Activated CD8-positive, alpha-beta memory T cell treated with anti-CD3 and anti-CD28 coated beads, Interleukin-2, amount 50 U/mL, for 1 hour (primary cell): ENCODE data around the gene ASGR1.

Experiments used
- DNase-seq: peaks from one replicate; pipeline ENCODE4 v3.0.0-alpha.2; 2020; ENCODE audit errors: extremely low read depth

The ASGR1 gene

GRCh38 chr17:7216242-7217112, 37.3 kb upstream of the ASGR1 start:
- no peak for DNase-seq

- no peak for DNase-seq
Measured at GRCh38 chr17:7215652-7216180, 36.5 kb upstream of the ASGR1 start.

- DNase-seq = no peak
Measured at GRCh38 chr17:7215136-7215638, 36.0 kb upstream of the ASGR1 start.

DNA sequence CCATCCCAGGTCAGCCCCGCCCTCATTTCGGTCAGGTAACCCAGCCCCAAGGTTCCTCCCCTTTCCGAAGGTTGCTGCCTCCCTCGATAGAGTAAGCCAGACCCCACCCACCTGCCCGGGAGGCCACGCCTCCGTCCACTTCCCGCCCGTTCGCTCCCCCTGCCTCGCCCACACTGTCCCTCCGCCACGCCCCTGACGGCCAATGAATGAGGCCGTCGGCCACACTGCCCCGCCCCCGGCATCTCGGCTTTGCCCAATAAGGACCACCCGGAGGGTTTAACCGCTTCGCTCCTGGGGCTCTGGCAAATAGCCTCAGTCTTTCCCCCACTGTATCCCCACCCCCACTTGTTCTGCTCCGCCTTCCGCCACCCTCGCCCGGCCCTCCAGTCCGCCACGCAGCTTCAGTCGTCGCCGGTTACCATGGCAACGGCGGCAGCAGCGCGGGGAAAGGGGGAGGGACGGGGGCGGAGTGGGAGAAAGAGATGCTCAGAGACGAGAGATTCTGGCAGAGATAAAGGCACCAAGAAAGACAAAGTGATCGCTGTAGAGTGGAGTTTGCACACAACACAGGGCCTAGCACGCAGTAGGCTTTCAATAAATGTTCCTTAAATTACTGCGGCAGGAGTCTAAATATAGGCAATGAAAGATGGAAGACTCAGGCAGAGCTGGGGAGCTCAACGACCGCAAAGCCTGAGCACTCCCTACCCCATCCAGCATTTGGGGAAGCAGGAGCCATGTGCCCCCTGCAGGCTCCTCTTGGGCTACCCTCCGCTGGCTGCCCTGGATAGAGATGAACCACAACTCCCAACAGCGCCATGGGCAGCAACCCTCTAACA, 35.3 kb upstream of the ASGR1 start:
- peak; percentile 100 for DNase-seq

DNA sequence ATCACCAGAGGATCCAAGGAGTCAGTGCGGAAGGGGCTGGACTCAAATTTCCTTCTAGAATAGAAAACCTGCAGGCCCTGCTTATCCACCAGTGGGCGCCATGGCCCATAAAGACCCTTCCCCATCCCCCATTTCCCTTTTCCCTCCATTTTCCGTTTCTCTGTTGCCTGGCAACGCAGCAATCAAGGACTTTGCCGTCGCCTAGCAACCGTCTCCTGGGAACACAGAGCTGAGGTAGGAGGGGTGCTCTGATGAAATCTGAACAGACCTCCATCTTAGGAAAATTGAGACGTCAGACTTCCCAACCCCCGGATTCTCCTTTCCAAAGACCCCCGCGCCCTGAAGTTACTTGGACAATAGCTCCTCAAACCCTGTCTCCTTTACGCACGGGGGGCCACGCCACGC, 34.7 kb upstream of the ASGR1 start:
- DNase-seq = peak; percentile 81

GRCh38 chr17:7211491-7212273, 32.5 kb upstream of the ASGR1 start:
- DNase-seq = no peak

DNA sequence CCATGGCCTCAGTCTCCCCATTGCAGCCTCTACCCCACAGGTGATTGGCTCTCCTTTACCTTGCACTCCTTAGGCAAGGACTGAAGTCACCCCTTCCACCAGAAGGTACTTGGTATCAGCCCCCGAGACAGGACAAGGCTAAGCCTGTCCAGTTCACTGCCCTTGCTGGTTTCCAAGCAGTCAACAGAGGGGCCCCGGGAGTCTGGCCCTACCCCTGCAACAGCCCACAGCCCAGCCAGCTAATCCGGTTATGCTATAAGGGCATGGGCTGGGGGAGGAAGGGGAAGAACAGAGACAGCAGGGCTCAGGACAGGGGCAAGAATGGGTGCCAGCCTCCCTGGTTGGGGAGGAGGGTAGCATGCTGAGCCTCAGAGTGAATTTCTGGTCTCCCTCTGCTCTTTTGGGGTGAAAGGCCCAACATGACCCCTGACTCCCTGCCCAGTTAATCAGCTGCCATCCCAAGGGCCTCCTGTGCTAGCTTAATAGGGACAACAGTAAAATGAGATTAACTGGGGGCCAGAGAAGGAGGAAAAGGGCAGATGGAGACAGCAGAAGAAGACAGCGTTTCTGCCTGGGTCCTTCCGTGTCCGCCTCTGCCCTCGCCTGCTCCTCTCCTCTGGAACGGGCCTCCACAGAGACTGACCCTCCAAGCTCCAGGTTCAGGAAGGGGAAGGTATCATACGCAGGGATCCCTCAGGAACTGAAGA, 29.7 kb upstream of the ASGR1 start:
- DNase-seq = no peak

GRCh38 chr17:7208027-7208571, 28.9 kb upstream of the ASGR1 start:
- no peak for DNase-seq

GRCh38 chr17:7207120-7208001, 28.2 kb upstream of the ASGR1 start:
- no peak for DNase-seq

GRCh38 chr17:7205561-7205960, 26.4 kb upstream of the ASGR1 start:
- no peak for DNase-seq

GRCh38 chr17:7204828-7205461, 25.8 kb upstream of the ASGR1 start:
- DNase-seq = peak; percentile 97

- no peak for DNase-seq
Measured at GRCh38 chr17:7204336-7204735, 25.2 kb upstream of the ASGR1 start.

- DNase-seq = no peak
Measured at GRCh38 chr17:7203391-7203790, 24.2 kb upstream of the ASGR1 start.

DNA sequence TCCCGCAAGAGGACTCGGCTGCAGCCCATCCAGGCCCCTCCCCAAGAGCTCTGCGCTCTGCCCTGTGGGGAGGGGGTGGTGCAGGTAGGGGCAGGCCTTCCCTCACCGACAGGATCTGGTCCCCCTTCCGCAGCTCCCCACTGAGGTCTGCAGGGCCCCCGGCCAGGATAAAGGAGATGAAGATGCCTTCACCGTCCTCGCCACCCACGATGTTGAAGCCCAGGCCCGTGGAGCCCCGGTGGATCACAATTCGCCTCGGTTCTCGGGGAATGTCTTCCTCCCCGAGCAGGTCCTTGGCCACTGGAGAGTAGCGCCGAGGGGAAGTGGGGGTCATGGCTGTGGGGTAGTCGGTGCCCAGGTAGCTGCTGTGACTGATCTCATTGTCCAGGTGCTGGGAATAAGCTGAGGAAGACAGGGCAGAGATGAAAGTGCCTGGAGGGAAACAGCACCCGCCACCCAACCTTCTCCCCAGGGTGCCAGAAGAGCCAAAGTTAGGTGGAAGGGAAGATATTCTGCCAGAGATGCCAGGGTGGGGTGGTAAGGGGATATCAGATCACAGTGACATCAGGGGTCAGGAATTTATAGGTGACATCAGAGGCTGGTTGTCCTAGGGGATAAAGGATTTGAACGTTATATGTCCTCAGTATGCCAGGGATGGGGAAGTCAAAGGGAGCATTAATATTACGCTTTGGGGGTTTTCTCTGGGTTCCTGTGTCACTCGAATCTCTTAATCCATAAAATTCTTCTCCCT, 17.7 kb upstream of the ASGR1 start:
- no peak for DNase-seq

GRCh38 chr17:7195971-7196370, 16.8 kb upstream of the ASGR1 start:
- no peak for DNase-seq

DNA sequence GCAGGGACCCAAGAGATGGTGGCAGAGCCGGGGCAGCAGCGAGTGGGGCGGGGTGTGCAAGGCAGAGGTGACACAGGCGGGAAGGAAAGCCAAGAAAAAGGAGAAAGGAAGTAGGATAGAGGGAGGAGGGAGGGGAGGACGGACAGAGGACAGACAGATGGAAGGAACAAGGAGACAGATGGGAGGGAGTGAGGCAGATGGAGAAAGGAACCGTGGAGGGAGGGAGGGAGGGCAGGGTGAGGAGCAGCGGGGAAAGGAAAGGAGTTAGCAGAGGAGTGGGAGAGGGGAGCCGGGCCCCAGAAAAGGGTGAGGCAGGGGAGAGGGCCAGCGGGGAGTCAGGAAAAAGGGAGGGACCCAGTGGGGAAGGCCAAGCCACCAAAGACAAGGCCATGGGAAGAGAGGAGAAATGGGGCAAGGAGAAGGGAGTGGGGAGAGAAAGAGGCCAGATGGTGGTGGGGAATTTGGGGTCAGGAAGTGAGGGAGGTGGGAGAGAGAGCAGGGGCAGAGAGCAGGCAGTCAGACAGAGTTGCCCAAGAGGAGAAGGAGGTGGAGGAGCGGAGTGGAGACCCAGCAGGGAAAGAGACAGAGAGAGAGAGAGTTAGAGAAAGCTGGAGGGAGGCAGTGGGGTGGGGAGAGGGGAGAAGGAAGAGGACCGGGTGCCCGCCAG, 13.2 kb upstream of the ASGR1 start:
- no peak for DNase-seq

DNA sequence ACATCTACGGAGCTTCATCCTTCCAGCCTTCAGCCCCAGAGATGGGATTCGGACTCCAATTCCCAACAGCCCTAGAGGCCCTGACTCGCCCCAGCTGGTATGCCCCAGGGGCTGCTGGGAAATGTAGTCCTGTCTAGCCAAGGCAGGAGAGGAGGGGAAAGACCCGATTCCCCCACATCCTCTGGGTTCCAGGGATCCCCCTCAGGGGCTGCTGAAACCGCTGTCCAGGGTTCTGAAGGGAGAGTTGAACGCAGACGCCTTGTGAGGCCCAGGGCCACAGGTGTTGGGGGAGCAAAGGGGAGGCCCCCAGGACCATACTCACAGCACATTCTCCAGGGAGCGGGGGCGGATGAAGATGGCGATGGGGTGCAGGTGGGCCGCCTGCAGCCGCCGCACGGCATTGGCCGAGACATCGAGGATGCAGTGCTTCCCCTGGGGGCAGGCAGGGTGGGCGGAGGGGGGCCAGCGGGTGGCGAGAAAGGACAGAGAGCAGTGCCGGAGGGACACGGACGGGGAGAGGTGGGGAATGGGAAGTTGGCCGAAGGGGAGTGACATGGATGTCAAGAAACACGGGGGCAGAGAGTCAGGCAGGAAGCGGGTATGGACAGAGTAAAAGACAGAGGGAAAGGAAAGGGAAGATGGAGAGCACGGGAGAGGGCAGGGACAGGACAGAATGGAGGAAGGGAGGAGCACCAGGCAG, 12.6 kb upstream of the ASGR1 start:
- DNase-seq = no peak
